B cell (primary cell): Measurements from ENCODE around the gene EXT2.

Source experiments
- CTCF ChIP-seq: fragments of 200-600 bp; IDR thresholded peaks from one replicate; pipeline ENCODE4 v1.8.0; 2022; ENCODE audit warnings: antibody characterized with exemption, mild to moderate bottlenecking
- EZH2 ChIP-seq: IDR thresholded peaks from 2 replicates; pipeline ENCODE4 v1.6.1; 2012; ENCODE audit warnings: borderline replicate concordance, low read depth, mild to moderate bottlenecking, moderate library complexity, low read length; ENCODE audit not compliant: insufficient read depth, poor library complexity, severe bottlenecking

GRCh38 chr11:44167046-44167445 is 71.6 kb downstream of the EXT2 start:
- TF ChIP-seq EZH2 (no peak), CTCF (no peak)
